Measurements from ENCODE around the gene NTMT1. TPM values are rescaled to one million over a fixed set of nuclear protein-coding genes. Genes with fewer than 3 reads are reported as not detected.

The NTMT1 gene
- total and polyA plus RNA-seq, 10 of the 15 experiments (the other 5 are each of a cell fraction or from before 2014, with no cell fraction given), result 12.8 to 85.4 (median 39.3) TPM

DNA sequence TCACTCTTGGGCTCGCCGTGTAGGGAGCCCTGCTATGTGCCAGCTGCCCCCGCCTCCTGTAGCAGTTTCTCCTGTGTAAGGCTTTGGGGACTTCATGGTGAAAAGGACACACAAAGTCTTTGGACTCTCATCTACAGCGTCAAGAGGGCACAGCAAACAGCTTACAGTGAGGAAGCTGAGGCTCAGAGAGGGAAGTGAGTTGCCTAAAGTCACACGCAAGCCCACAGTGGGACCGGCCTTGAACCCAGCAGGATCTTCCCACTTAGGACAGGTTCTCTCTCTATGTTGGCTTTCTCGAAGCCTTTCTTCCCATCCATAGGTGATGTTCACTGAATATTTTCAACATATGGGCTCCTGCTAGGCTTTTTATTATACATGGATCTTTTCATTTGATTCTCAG is 29.7 kb downstream of the NTMT1 start:
- no peak for DNase-seq (ENCODE audit: low read depth, low spot score)
- ChIA-PET POLR2A (no interaction called here), CTCF (no interaction called here), RAD21 (ENCODE audit: unreplicated experiment) (interaction anchor here (0.6 to 1.4 kb wide), 2 partner anchors 31 to 1062 kb away, joined by 3 to 4 read pairs; no protein-coding TSS in a partner anchor), SMC1A (ENCODE audit: uncharacterized antibody, unreplicated experiment) (no interaction called here)
- in situ Hi-C loops (cut with MboI), result no loop called here
- Histone ChIP-seq H3K4me3 (no peak overlapping the region), H3K36me3 (ENCODE audit: control insufficient read depth in 2 of 2, insufficient read depth in 2 of 2, low read length in 1 of 2) (no peaks in the 10 kb centered on the region; a peak in 1 of 4 replicates), H2AFZ (ENCODE audit: control insufficient read depth, low read depth, low read length) (no peak overlapping the region), H3K9me3 (replicated peaks; ENCODE audit: control insufficient read depth, insufficient read depth, low read length) (no peaks in the 10 kb centered on the region), H3K79me2 (ENCODE audit: control insufficient read depth, insufficient read depth, low read length) (no peaks in the 10 kb centered on the region), H3K27ac (ENCODE audit: control insufficient read depth, insufficient read depth) (no peak overlapping the region), H3K4me2 (ENCODE audit: control insufficient read depth, insufficient read depth) (no peak overlapping the region), H3K9ac (ENCODE audit: control insufficient read depth, insufficient read depth, low read length) (no peak overlapping the region), H4K20me1 (ENCODE audit: control insufficient read depth, insufficient read depth) (no peaks in the 10 kb centered on the region), H3K4me1 (ENCODE audit: control insufficient read depth, insufficient read depth, low read length) (no peaks in the 10 kb centered on the region), H3K27me3 (replicated peaks in 1 of 2; ENCODE audit: control insufficient read depth in 2 of 2, insufficient read depth in 2 of 2, low read length in 1 of 2) (no peaks in the 10 kb centered on the region; a peak in 1 of 4 replicates)
- intact Hi-C loops (cut with micrococcal nuclease; ENCODE audit: unreplicated experiment), result no loop called here
- FAIRE-seq, result no peak
- no peak for TF ChIP-seq NFIC (IDR thresholded peaks at IDR 0.05; ENCODE audit: low read depth, low read length)
- TF ChIP-seq ZNF384 (IDR thresholded peaks at IDR 0.05; ENCODE audit: borderline replicate concordance, low read depth, low read length), result no peak
- TF ChIP-seq ZBTB4 (CRISPR knock-in tag; IDR thresholded peaks at IDR 0.05), result no peak
- no peak for TF ChIP-seq CHD2 (IDR thresholded peaks at IDR 0.05; ENCODE audit: borderline replicate concordance, low read depth, low read length)
- no peak for TF ChIP-seq ZBTB11 (CRISPR knock-in tag; IDR thresholded peaks at IDR 0.05)
- no peak for TF ChIP-seq YBX1 (IDR thresholded peaks at IDR 0.05)
- TF ChIP-seq ATF2 (IDR thresholded peaks at IDR 0.05; ENCODE audit: low read length), result no peak
- TF ChIP-seq ZNF217 (IDR thresholded peaks at IDR 0.05), result no peak
- no peak for TF ChIP-seq KDM1A (IDR thresholded peaks at IDR 0.05; ENCODE audit: borderline replicate concordance)
- no peak for TF ChIP-seq PAX8 (IDR thresholded peaks at IDR 0.05)
- no peak for TF ChIP-seq FOXK2 (IDR thresholded peaks at IDR 0.05)
- TF ChIP-seq, protein P1, sequence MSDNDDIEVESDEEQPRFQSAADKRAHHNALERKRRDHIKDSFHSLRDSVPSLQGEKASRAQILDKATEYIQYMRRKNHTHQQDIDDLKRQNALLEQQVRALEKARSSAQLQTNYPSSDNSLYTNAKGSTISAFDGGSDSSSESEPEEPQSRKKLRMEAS (IDR thresholded peaks at IDR 0.05; ENCODE audit: low read depth, low read length), result no peak
- TF ChIP-seq MEF2B (IDR thresholded peaks at IDR 0.05; ENCODE audit: partially characterized antibody, poor library complexity, severe bottlenecking), result no peak
- no peak for TF ChIP-seq TCF3 (IDR thresholded peaks at IDR 0.05; ENCODE audit: borderline replicate concordance, insufficient read depth, low read depth, low read length)
- no peak for TF ChIP-seq RFX5 (IDR thresholded peaks at IDR 0.05; ENCODE audit: low read depth, low read length)
- ATAC-seq, result no peak; the same call in 2 of the 3 replicates
- no TSS peak for BruUV-seq (replicated peaks)
- WGBS (ENCODE audit: insufficient coverage, insufficient replicate concordance, low lambda C conversion rate, missing lambda C conversion rate), result 53% methylated on average over 7 of the region's 7 CpGs

Measured in GM12878 (cell line).